Measurements from ENCODE around the gene RAB4A. TPM values are rescaled to one million over a fixed set of nuclear protein-coding genes. Genes with fewer than 3 reads are reported as not detected.
"Not testable (repeated sequence)": the region's sequence is repeated elsewhere in the genome, so short reads cannot be mapped to it uniquely, and the experiment has no call there.

The RAB4A gene
- total RNA-seq, 4 donors from 2014 or later: 44.9 to 73.6 (median 60.2) TPM

- intact Hi-C loops (cut with DNase I): no loop called here
- Histone ChIP-seq H3K4me1 (no peaks in the 10 kb centered on the region), H3K27me3 (no peaks in the 10 kb centered on the region), H3K27ac (no peak overlapping the region), H3K36me3 (peaks cover 4 to 5% of the 10 kb centered on the region in 2 donors), H3K4me3 (replicated peaks in 1 of 3) (no peak overlapping the region), H3K9me3 (no peaks in the 10 kb centered on the region)
- TF ChIP-seq CTCF (IDR thresholded peaks at IDR 0.05) (no peak), POLR2A (IDR thresholded peaks at IDR 0.05) (no peak)
- no peak for DNase-seq
- 91 to 94% methylated on average over 7 of the region's 7 CpGs for WGBS, 2 donors
Measured at GRCh38 chr1:229323201-229323600, 52.3 kb downstream of the RAB4A start.

- TF ChIP-seq CTCF (IDR thresholded peaks at IDR 0.05): no peak
- no peak for TF ChIP-seq POLR2A (IDR thresholded peaks at IDR 0.05)
- no peak overlapping the region for H3K27ac ChIP-seq
- H3K9me3 ChIP-seq: no peaks in the 10 kb centered on the region
- DNase-seq: no peak
- H3K4me3 ChIP-seq (replicated peaks in 1 of 3): no peak overlapping the region
- WGBS, 2 donors: 93 to 97% methylated on average over 2 of the region's 2 CpGs
- intact Hi-C loops (cut with DNase I): no loop called here
- H3K36me3 ChIP-seq: peaks cover 4 to 5% of the 10 kb centered on the region in 2 donors
- H3K4me1 ChIP-seq: no peaks in the 10 kb centered on the region
- no peaks in the 10 kb centered on the region for H3K27me3 ChIP-seq
Measured at GRCh38 chr1:229323885-229324553, 53.1 kb downstream of the RAB4A start.

- WGBS, 2 donors: 86 to 88% methylated on average over 2 of the region's 2 CpGs
- no peaks in the 10 kb centered on the region for H3K27me3 ChIP-seq
- H3K4me1 ChIP-seq: no peaks in the 10 kb centered on the region
- TF ChIP-seq CTCF (IDR thresholded peaks at IDR 0.05) (no peak), POLR2A (IDR thresholded peaks at IDR 0.05) (no peak)
- DNase-seq: no peak
- H3K27ac ChIP-seq: no peak overlapping the region
- intact Hi-C loops (cut with DNase I): no loop called here
- no peak overlapping the region for H3K4me3 ChIP-seq (replicated peaks in 1 of 3)
- H3K9me3 ChIP-seq: no peaks in the 10 kb centered on the region
- peaks cover 0 to 5% of the 10 kb centered on the region in 2 donors for H3K36me3 ChIP-seq
Measured at GRCh38 chr1:229325401-229325800, 54.5 kb downstream of the RAB4A start.

DNA sequence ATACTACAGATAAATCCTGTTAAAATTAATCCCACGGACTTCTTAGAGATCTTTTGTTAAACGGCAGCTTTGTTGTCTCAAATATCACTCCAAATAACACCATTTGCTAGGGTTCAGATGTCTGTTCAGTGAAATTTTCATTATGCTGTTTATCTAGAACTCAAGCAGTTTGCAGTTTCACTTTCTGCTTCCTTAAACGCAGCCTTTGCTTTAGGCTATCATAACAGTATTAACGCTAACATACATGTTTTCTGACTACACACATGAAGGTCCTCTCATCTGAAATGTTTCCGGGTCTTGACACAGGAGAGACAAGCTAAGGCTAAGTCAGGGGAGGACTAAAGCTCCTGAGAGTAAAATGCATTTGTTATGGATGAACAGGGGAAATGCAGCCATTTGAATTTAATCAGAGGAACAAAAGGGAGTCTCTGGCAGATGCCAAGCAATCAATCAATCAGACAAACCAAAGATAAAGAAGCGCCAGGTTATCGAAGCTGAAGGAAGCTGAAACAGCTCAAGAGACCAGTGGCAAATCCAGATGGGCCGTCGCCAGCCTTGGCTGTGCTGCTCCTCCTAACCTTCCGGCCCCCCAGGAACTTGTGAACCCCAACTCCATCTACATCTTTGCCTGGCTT lies 55.1 kb downstream of the RAB4A start:
- H3K4me1 ChIP-seq: no peaks in the 10 kb centered on the region
- TF ChIP-seq CTCF (IDR thresholded peaks at IDR 0.05) (no peak), POLR2A (IDR thresholded peaks at IDR 0.05) (no peak)
- intact Hi-C loops (cut with DNase I): no loop called here
- WGBS, 2 donors: 81 to 85% methylated on average over 10 of the region's 10 CpGs
- H3K4me3 ChIP-seq (replicated peaks in 1 of 3): no peak overlapping the region
- H3K9me3 ChIP-seq: no peaks in the 10 kb centered on the region
- H3K27ac ChIP-seq: no peak overlapping the region
- no peaks in the 10 kb centered on the region for H3K27me3 ChIP-seq
- peaks cover 0 to 5% of the 10 kb centered on the region in 2 donors for H3K36me3 ChIP-seq
- DNase-seq: no peak

GRCh38 chr1:229326601-229327000 lies 55.7 kb downstream of the RAB4A start:
- H3K27me3 ChIP-seq: no peaks in the 10 kb centered on the region
- no peak overlapping the region for H3K27ac ChIP-seq
- no peak for DNase-seq
- intact Hi-C loops (cut with DNase I): no loop called here
- TF ChIP-seq CTCF (IDR thresholded peaks at IDR 0.05) (no peak), POLR2A (IDR thresholded peaks at IDR 0.05) (no peak)
- 95 to 96% methylated on average over 12 of the region's 12 CpGs for WGBS, 2 donors
- peaks cover 0 to 5% of the 10 kb centered on the region in 2 donors for H3K36me3 ChIP-seq
- no peak overlapping the region for H3K4me3 ChIP-seq (replicated peaks in 1 of 3)
- no peaks in the 10 kb centered on the region for H3K4me1 ChIP-seq
- no peaks in the 10 kb centered on the region for H3K9me3 ChIP-seq

GRCh38 chr1:229327765-229328164 lies 56.9 kb downstream of the RAB4A start:
- H3K9me3 ChIP-seq; H3K27me3 ChIP-seq; intact Hi-C loops (cut with DNase I); DNase-seq; H3K4me1 ChIP-seq; H3K27ac ChIP-seq; H3K36me3 ChIP-seq; H3K4me3 ChIP-seq (replicated peaks in 1 of 3): not testable (repeated sequence)
- WGBS, 2 donors: 94 to 95% methylated on average over 6 of the region's 6 CpGs

All from thyroid gland (tissue), 4 donors.